Hippocampal formation (tissue), 2 donors: Measurements from ENCODE around the gene TNFRSF1B.
A peak's percentile ranks its signal among the peaks of the same experiment; 100 is the strongest.

Source experiments
- DNase-seq, 2 donors: peaks; one replicate each; lab custom pipeline; 2025; lab: John Stamatoyannopoulos, UW

The TNFRSF1B gene

GRCh38 chr1:12166834-12167492, at the start of gene TNFRSF1B:
TNFRSF1B (plus strand) TSS chr1:12166991; CDS start chr1:12167092, 101 bp downstream.
- no peak for DNase-seq

- DNase-seq, result no peak
Measured at GRCh38 chr1:12121212-12122003, 45.4 kb upstream of the TNFRSF1B start.

DNA sequence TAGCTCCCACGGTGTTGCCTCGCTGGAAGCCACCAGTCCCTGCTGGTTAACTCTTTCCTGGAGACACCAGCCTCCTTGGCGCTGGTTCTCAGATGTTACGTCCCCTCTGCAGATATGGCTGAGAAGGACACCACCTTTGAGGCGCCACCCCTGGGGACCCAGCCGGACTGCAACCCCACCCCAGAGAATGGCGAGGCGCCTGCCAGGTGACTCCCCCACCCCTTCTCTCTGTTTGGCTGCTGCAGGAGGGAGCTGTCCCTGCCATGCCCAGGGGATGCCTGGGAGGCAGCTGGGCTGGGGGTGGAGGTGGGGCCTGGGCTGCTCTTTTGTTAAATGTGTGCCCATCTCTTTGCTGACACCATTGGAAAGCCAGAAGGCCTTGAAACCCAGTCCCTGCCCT, 43.6 kb upstream of the TNFRSF1B start:
- no peak for DNase-seq

GRCh38 chr1:12124693-12125421, 41.9 kb upstream of the TNFRSF1B start:
- peak; percentile 41 to 48 for DNase-seq

DNA sequence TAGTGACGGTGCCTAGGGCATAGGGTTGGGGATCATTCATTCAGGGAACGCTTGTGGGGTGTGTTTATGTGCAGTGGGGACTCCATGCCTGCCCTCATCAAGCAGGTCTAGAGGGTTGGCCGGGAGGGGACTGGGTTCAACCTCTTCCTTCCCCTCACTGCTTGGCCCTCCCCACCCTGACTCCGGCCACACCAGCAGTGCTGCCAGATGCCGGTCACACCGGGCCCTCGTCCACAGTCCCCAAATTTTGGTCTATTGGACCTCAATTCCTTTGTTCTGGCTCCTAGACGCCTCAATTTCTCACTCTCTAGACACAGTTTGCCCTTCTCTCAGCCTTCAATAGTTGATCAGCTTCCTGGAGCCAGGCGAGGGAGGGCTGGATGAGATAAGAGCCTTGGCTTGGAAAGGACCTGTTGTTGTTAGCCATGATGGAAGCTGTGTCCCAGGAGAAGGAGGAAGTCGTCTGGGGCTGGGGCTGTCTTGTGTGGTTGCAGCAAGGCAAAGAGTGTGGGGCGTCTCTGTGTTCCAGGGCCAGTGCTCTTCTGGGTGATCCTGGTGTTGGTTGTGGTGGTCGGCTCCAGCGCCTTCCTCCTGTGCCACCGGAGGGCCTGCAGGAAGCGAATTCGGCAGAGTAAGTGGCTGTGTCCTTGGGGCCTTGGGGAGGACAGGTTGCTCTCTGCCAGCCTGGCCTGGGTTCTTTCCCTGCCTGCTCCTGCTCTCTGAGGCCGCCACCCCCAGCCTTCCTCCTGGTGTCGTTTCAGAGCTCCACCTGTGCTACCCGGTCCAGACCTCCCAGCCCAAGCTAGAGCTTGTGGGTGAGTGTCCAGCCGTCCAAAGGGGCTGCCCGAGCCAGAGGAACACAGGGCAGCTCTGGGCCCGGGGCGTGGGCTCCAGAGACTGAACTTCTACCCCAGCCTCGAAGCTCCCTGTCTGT, 41.1 kb upstream of the TNFRSF1B start:
- DNase-seq, result no peak

DNA sequence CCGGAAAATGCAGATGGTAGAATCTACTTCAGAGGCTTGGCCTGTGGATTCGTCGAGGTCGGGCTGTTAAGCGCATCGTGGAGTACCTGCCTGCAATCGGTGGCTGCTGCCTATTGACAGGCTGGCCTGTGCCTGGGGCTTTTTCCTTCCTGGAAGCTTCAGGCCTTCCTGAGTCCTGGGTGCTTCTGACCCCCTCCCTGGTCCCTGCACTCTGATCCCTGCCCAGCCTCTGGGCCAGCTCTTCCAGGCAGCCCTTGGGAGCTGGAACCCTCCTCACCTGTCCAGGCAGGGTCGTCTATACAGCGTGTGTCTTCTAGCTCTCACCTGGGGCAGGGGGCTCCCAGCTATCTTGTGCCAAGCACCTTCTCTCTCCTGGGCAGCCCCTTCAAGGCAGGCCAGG, 40.0 kb upstream of the TNFRSF1B start:
- no peak for DNase-seq

DNA sequence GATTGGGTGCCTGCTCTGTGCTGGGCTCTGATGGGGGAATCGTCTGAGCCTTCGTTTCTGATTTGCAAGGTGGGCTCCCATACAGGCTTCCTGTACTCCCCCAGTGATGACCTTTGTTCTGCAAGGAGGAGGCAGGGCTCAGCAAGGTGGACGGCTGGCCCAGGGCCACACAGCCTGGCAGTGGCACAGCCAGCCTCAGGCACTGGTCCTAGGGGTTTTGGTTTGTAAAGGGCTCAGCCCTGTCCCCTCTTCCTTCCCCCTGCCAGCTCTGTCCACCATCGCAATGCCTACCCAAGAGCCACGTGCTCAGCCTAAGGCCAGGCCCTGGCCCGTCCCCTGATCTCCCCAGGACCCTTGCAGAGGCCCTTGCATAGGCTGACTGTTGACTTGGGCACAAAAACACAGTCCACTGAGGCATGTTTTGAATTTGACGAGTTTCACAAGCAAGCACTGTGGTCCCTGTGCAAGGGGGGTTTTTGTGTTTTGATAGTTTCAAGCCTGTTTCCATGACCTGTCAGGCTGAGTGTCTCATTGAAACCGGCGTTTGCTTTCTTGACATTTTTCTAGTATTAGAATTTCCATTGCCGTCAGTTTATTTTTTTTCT, 39.5 kb upstream of the TNFRSF1B start:
- DNase-seq, result no peak

DNA sequence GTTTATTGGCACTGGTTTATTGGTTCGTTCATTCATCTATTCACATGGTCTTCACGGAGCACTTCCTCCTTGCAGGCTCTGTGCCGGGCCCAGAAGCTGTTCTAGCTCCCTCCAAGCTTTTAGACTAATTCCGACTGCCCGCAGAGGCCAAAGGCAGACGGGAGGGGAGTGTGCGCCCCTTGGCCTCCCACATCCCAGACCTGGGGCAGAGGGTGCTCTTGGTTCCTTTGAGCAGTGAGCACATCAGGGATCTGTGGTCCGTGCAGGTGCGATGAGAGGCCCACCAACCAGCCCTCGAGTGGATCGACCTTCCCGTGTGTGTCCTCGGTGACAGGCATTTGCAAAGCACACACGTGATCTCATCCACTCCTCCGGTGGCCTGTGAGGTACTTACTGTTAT, 38.7 kb upstream of the TNFRSF1B start:
- no peak for DNase-seq

GRCh38 chr1:12129624-12130023, 37.2 kb upstream of the TNFRSF1B start:
- no peak for DNase-seq

GRCh38 chr1:12130466-12131130, 36.2 kb upstream of the TNFRSF1B start:
- DNase-seq, result no peak

DNA sequence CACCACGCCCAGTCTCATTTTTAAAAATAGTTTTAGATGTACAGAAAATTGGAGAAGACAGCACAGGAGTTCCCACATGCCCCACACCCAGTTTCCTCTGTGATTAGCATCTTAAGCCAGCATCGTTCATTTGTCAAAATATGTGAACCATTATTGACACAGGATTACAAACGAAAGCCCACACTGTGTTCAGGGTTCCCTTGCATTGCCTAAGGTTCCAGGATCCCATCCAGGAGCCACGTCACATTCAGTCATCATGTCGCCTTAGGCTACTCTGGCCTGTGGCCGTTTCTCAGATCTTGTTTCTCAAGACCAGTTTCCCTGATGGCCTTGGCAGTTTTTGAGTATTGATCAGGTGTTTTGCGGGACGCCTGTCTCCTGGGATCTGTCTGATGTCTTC, 34.7 kb upstream of the TNFRSF1B start:
- no peak for DNase-seq

GRCh38 chr1:12134716-12135115, 32.1 kb upstream of the TNFRSF1B start:
- no peak for DNase-seq

GRCh38 chr1:12135612-12136011, 31.2 kb upstream of the TNFRSF1B start:
- DNase-seq, result no peak

- DNase-seq, result no peak
Measured at GRCh38 chr1:12136916-12137610, 29.7 kb upstream of the TNFRSF1B start.

DNA sequence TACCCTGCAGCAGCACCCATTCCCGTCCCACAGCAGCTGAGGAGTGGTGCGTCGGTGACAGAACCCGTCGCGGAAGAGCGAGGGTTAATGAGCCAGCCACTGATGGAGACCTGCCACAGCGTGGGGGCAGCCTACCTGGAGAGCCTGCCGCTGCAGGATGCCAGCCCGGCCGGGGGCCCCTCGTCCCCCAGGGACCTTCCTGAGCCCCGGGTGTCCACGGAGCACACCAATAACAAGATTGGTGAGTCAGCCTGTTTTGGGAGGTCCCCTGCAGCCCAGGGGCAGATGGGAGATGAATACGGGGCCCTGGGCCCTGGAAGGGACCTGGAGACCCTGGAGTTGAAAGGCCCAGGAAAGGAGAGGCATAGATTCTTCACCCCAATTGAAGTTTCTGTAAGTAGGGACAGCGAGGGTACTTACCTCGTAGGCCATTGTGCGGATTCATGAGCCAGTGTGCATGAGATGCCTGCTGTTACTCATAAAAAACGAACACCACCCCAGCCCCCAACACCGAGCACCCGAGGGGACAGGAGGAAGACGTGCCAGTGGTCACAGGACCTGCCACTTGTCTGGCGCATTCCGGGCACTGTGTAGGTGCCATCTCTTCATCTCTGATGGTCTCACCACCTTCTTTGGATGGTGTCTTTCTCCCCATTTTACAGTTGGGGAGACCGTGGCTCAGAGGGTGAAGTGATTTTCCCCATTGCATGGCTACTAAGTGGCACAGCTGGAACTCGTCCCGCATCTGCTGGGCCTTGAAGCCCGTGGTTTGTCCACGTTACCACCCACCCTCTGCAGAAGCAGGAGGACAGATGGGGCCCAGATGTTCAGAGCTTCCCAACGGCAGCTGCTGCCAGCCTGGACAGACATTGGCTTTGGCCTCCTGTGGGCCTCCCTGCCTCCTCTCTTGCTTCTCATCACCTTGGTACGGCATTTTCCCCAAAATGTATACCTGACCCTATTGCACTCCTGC, 28.3 kb upstream of the TNFRSF1B start:
- no peak for DNase-seq

DNA sequence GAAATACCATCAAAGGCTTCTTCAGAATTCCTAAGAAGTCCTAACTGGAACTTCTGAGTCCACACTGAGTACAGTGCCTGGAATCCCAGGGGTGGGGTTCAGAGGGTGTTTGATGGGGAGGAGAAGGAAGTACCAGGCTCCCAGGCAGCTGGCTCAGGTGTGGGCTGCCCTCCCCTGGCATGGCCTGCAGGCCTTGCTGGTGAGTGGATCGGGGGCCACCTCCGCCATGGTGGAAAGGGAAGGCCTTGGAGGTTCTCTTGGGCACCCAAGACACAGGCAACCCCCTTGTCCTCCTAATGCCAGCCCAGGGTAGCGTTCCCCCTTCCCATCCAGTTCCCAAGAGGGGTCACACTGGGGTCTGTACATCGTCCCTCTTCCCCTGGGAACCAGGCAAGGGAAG, 26.8 kb upstream of the TNFRSF1B start:
- no peak for DNase-seq

GRCh38 chr1:12140515-12141162, 26.2 kb upstream of the TNFRSF1B start:
- DNase-seq, result no peak

DNA sequence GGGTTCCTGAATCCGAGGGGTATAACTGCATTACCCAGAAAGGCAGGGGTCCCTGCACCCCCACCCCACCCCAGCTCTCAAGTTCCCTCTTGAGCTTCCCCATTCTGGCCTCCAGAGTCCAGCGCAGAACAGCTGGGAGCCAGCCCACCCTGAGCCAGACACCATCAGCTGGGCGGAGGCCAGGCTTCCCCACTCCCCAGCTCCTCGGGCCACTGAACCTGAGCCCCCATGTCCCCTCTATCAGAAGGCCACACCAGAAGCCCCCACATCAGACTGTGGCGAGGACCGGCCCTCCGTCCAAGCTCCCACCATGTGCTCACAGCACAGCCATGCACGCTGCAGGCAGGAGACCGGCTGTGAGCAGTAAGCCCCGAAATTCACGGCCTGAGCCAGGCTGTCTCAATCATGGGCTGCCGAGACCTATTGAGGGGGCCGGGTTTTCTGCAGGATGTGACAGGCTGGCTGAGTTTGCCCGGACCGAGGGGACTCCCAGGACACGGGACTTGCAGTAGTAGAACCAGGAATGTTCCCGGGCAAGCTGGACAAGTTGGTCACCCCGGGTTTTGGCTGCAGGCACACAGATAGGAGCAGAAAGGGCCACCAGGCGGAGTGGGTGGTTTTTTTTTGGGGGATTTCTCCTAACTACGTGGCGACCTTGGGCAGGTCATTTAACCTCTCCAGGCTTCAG, 25.5 kb upstream of the TNFRSF1B start:
- DNase-seq, result no peak
